ENCODE data around the gene RAB7B.

RAB7B gene

GRCh38 chr1:205972491-205973168, 30.6 kb downstream of the RAB7B start:
- no peak for DNase-seq

- no peak for DNase-seq
These were observed 31.1 kb downstream of the RAB7B start for GRCh38 chr1:205972081-205972480.

GRCh38 chr1:205971082-205971481, 32.1 kb downstream of the RAB7B start:
- no peak for DNase-seq

GRCh38 chr1:205970486-205970885, 32.7 kb downstream of the RAB7B start:
- DNase-seq, result no peak

GRCh38 chr1:205969229-205969628, 34.0 kb downstream of the RAB7B start:
- no peak for DNase-seq

- no peak for DNase-seq
These were observed 35.5 kb downstream of the RAB7B start for GRCh38 chr1:205967554-205968335.

- DNase-seq, result no peak
These were observed 37.9 kb downstream of the RAB7B start for GRCh38 chr1:205965036-205965884.

GRCh38 chr1:205963352-205964155, 39.6 kb downstream of the RAB7B start:
- DNase-seq, result no peak

GRCh38 chr1:205962821-205963221, 40.4 kb downstream of the RAB7B start:
- no peak for DNase-seq

- no peak for DNase-seq
These were observed 41.0 kb downstream of the RAB7B start for GRCh38 chr1:205961991-205962820.

GRCh38 chr1:205961405-205961804, 41.8 kb downstream of the RAB7B start:
- no peak for DNase-seq

GRCh38 chr1:205959789-205960188, 43.4 kb downstream of the RAB7B start:
- no peak for DNase-seq

GRCh38 chr1:205955499-205955898, 47.7 kb downstream of the RAB7B start:
- no peak for DNase-seq

GRCh38 chr1:205954819-205955404, 48.3 kb downstream of the RAB7B start:
- no peak for DNase-seq

GRCh38 chr1:205951746-205952145, 51.4 kb downstream of the RAB7B start:
- no peak for DNase-seq

- DNase-seq, result no peak
These were observed 52.2 kb downstream of the RAB7B start for GRCh38 chr1:205950826-205951549.

GRCh38 chr1:205950280-205950679, 52.9 kb downstream of the RAB7B start:
- no peak for DNase-seq

- DNase-seq, result no peak
These were observed 53.4 kb downstream of the RAB7B start for GRCh38 chr1:205949753-205950152.

- DNase-seq, result no peak
These were observed 54.3 kb downstream of the RAB7B start for GRCh38 chr1:205948886-205949285.

GRCh38 chr1:205948039-205948438, 55.2 kb downstream of the RAB7B start:
- DNase-seq, result no peak

GRCh38 chr1:205947024-205947423, 56.2 kb downstream of the RAB7B start:
- DNase-seq, result no peak
